ENCODE measurements around the gene FASTK.

The FASTK gene

DNA sequence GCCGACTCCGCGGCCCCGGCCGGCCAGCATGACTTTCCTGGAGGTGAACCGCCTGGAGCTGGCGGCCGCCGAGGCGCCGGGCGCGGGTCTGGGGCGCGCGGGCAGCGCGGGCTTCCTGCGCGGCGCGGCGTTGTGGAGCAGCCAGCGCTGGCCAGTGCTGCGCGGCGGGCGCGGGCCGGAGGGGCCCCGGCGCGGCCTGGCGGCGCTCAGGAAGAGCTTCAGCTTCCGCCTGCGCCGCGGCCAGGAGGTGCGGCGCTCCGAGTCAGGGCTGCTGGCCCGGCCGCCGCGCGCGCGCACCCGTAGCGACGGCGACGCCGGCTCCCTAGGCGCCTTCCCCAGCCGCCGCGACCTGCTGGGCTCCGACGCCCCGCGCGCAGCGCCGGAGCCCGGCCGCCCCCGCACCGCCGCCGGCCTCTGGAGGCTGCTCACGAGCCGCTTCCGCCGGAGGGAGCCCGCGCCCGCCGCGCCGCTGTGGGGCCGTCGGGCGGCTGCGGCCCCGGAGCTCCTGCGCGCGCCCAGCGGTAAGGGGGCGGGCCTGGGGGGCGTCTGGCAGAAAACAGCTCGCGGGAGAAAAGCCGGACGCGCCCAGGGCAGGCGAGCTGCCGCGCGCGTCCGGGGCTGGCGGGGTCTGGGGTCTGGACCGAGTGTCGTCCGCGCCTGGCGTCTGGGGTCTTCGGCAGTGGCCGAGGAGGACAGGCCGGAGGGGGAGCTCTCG, 34.7 kb upstream of the FASTK start:
- Histone ChIP-seq H3K9ac (ENCODE audit: low read length) (no peak overlapping the region), H3K9me2 (ENCODE audit: low read depth, low read length) (no peaks in the 10 kb centered on the region), H3K4me2 (ENCODE audit: low read length) (peak overlapping the region; percentile 26; the same call in 1 of the 2 replicates), H3K4me3 (ENCODE audit: low read depth, low read length, poor library complexity, severe bottlenecking) (no peak overlapping the region), H3K36me3 (ENCODE audit: insufficient read depth, low read length) (no peaks in the 10 kb centered on the region), H2AFZ (ENCODE audit: low read length) (no peak overlapping the region), H3F3A (ENCODE audit: insufficient read depth, low read length) (no peaks in the 10 kb centered on the region), H3K79me2 (ENCODE audit: insufficient read depth, low read length) (no peaks in the 10 kb centered on the region), H3K9me3 (ENCODE audit: low read length) (no peaks in the 10 kb centered on the region), H3K27me3 (ENCODE audit: insufficient read depth, low read length) (peaks cover 5% of the 10 kb centered on the region; the same call in 1 of the 2 replicates), H4K20me1 (ENCODE audit: insufficient read depth, low read length) (no peaks in the 10 kb centered on the region), H3K4me1 (ENCODE audit: insufficient read depth, low read length, severe bottlenecking) (peaks cover 9% of the 10 kb centered on the region), H3K27ac (ENCODE audit: low read depth, low read length, poor library complexity, severe bottlenecking) (no peak overlapping the region)
- TF ChIP-seq CTCF (IDR thresholded peaks at IDR 0.05; ENCODE audit: low read length): no peak
- no peak for TF ChIP-seq EZH2 (IDR thresholded peaks at IDR 0.05; ENCODE audit: borderline replicate concordance, low read length)

- Histone ChIP-seq H3K9me3 (ENCODE audit: low read length) (no peaks in the 10 kb centered on the region), H3K27me3 (ENCODE audit: insufficient read depth, low read length) (peaks cover 8% of the 10 kb centered on the region; the same call in 1 of the 2 replicates), H3K79me2 (ENCODE audit: insufficient read depth, low read length) (no peaks in the 10 kb centered on the region), H3K4me2 (ENCODE audit: low read length) (no peak overlapping the region), H3K9ac (ENCODE audit: low read length) (no peak overlapping the region), H3K4me3 (ENCODE audit: low read depth, low read length, poor library complexity, severe bottlenecking) (no peak overlapping the region), H3K9me2 (ENCODE audit: low read depth, low read length) (no peaks in the 10 kb centered on the region), H2AFZ (ENCODE audit: low read length) (no peak overlapping the region), H3K36me3 (ENCODE audit: insufficient read depth, low read length) (no peaks in the 10 kb centered on the region), H3F3A (ENCODE audit: insufficient read depth, low read length) (no peaks in the 10 kb centered on the region), H4K20me1 (ENCODE audit: insufficient read depth, low read length) (no peaks in the 10 kb centered on the region), H3K4me1 (ENCODE audit: insufficient read depth, low read length, severe bottlenecking) (peaks cover 9% of the 10 kb centered on the region), H3K27ac (ENCODE audit: low read depth, low read length, poor library complexity, severe bottlenecking) (no peak overlapping the region)
- no peak for TF ChIP-seq EZH2 (IDR thresholded peaks at IDR 0.05; ENCODE audit: borderline replicate concordance, low read length)
- TF ChIP-seq CTCF (IDR thresholded peaks at IDR 0.05; ENCODE audit: low read length): no peak
Measured at GRCh38 chr7:151114151-151115090, 33.8 kb upstream of the FASTK start.

DNA sequence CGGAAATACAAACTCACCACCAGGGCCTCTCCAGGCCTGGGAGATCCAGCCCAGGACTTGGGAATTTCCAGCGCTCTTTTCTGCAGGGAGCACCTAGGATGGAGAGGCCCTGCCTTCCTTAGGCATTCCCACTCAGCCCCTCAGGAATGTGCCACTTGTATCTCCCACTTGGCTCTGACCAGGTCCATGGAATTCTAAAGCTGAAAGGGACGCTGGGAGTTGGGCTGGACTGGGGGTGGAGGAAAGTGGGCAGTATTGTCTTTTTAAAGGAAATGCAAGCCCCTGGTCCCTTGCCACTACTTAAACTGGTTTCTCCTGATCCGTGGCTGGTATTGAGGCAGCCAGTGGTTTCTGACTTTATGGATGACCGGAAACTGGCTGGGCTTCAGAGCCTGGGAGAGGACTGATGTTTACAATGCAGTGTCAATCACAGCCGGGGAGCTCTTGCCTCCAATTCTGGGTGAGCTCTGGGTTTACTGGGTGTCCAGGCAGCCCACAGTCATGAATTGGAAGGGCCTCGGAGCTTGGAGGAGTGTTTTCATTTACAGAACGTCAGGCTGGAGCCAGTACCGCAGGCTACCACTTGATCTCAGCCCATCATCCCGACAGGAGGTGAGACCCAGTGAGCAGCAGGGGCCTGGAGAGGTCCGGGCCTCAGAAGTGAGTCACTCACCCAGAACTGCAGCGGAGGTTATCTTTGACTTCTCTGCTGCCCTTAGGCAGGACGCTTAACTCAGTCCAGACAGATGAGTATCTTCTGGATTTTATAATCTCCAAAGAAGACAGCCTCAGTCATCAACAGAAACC, 32.9 kb upstream of the FASTK start:
- H3K9me3 ChIP-seq (ENCODE audit: low read length): no peaks in the 10 kb centered on the region
- H2AFZ ChIP-seq (ENCODE audit: low read length): no peak overlapping the region
- no peaks in the 10 kb centered on the region for H3K36me3 ChIP-seq (ENCODE audit: insufficient read depth, low read length)
- no peak overlapping the region for H3K9ac ChIP-seq (ENCODE audit: low read length)
- no peak overlapping the region for H3K27ac ChIP-seq (ENCODE audit: low read depth, low read length, poor library complexity, severe bottlenecking)
- H3K9me2 ChIP-seq (ENCODE audit: low read depth, low read length): no peaks in the 10 kb centered on the region
- no peaks in the 10 kb centered on the region for H3F3A ChIP-seq (ENCODE audit: insufficient read depth, low read length)
- H3K79me2 ChIP-seq (ENCODE audit: insufficient read depth, low read length): no peaks in the 10 kb centered on the region
- H3K27me3 ChIP-seq (ENCODE audit: insufficient read depth, low read length): peaks cover 9% of the 10 kb centered on the region; the same call in 1 of the 2 replicates
- TF ChIP-seq CTCF (IDR thresholded peaks at IDR 0.05; ENCODE audit: low read length): no peak
- no peak for TF ChIP-seq EZH2 (IDR thresholded peaks at IDR 0.05; ENCODE audit: borderline replicate concordance, low read length)
- H4K20me1 ChIP-seq (ENCODE audit: insufficient read depth, low read length): no peaks in the 10 kb centered on the region
- no peak overlapping the region for H3K4me2 ChIP-seq (ENCODE audit: low read length)
- no peak overlapping the region for H3K4me3 ChIP-seq (ENCODE audit: low read depth, low read length, poor library complexity, severe bottlenecking)
- peaks cover 9% of the 10 kb centered on the region for H3K4me1 ChIP-seq (ENCODE audit: insufficient read depth, low read length, severe bottlenecking)

All from OCI-LY1 (cell line).